Fibroblast of peridontal ligament (primary cell): ENCODE measurements around the gene PIEZO2.

ENCODE experiments used
- DNase-seq: peaks from one replicate; pipeline ENCODE4 v3.0.0-alpha.2; 2010; ENCODE audit errors: extremely low read depth

PIEZO2 gene

GRCh38 chr18:11113046-11113548, 36.3 kb downstream of the PIEZO2 start:
- no peak for DNase-seq

GRCh38 chr18:11112286-11112685, 37.1 kb downstream of the PIEZO2 start:
- no peak for DNase-seq

- DNase-seq = no peak
Observed at GRCh38 chr18:11110509-11110908, 38.9 kb downstream of the PIEZO2 start.

- no peak for DNase-seq
Observed at GRCh38 chr18:11108947-11109346, 40.4 kb downstream of the PIEZO2 start.

- DNase-seq = no peak
Observed at GRCh38 chr18:11106894-11107293, 42.5 kb downstream of the PIEZO2 start.

GRCh38 chr18:11105463-11105862, 43.9 kb downstream of the PIEZO2 start:
- no peak for DNase-seq

- DNase-seq = no peak
Observed at GRCh38 chr18:11104307-11104706, 45.1 kb downstream of the PIEZO2 start.

- no peak for DNase-seq
Observed at GRCh38 chr18:11096839-11097750, 52.3 kb downstream of the PIEZO2 start.

- DNase-seq = no peak
Observed at GRCh38 chr18:11096411-11096810, 53.0 kb downstream of the PIEZO2 start.

- peak; percentile 28 for DNase-seq
Observed at GRCh38 chr18:11095674-11096293, 53.6 kb downstream of the PIEZO2 start.

GRCh38 chr18:11095211-11095610, 54.2 kb downstream of the PIEZO2 start:
- DNase-seq = no peak

GRCh38 chr18:11091746-11092145, 57.6 kb downstream of the PIEZO2 start:
- no peak for DNase-seq

GRCh38 chr18:11089931-11090715, 59.2 kb downstream of the PIEZO2 start:
- no peak for DNase-seq

- DNase-seq = no peak
Observed at GRCh38 chr18:11081009-11081532, 68.3 kb downstream of the PIEZO2 start.

GRCh38 chr18:11078491-11078890, 70.9 kb downstream of the PIEZO2 start:
- no peak for DNase-seq

GRCh38 chr18:11077548-11078187, 71.7 kb downstream of the PIEZO2 start:
- DNase-seq = no peak

- DNase-seq = no peak
Observed at GRCh38 chr18:11074889-11075288, 74.5 kb downstream of the PIEZO2 start.

- no peak for DNase-seq
Observed at GRCh38 chr18:11073971-11074370, 75.4 kb downstream of the PIEZO2 start.

GRCh38 chr18:11072632-11073031, 76.7 kb downstream of the PIEZO2 start:
- DNase-seq = no peak

GRCh38 chr18:11071300-11071699, 78.1 kb downstream of the PIEZO2 start:
- no peak for DNase-seq

GRCh38 chr18:11070593-11070992, 78.8 kb downstream of the PIEZO2 start:
- DNase-seq = no peak
